Measurements from ENCODE around the gene BMERB1. TPM values are rescaled to one million over a fixed set of nuclear protein-coding genes. Genes with fewer than 3 reads are reported as not detected.
"Not testable (repeated sequence)": the region's sequence is repeated elsewhere in the genome, so short reads cannot be mapped to it uniquely, and the experiment has no call there.

BMERB1 gene
- total and polyA plus RNA-seq, 9 donors: 17.8 to 29.2 (median 26.7) TPM

DNA sequence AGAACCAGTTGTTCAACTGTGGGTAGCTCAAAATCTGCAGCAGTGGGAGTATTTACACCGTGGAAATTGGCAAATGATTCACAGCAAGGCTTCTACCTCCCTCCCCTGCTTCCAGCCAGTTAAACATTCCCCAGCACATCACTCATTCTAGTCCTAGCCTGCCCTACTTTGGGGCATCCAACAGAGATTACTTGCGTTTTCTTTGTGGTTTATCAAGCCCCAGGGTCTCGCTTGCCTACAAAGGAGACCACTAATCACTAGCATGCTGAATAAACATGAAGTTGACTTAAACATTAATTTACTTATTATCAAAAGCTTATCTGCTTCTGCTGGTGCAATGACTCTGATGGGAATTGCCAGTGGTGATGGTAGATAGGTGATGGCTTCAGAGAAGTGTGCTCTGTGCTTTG, 114.1 kb downstream of the BMERB1 start:
- no peak for DNase-seq
- H3K27me3 ChIP-seq (ENCODE audit: control insufficient read depth, insufficient read depth, low read length): no peaks in the 10 kb centered on the region
- H3K27ac ChIP-seq (ENCODE audit: low read length): no peak overlapping the region
- H3K4me1 ChIP-seq (ENCODE audit: control insufficient read depth, insufficient read depth, low read length): peaks cover 7% of the 10 kb centered on the region
- no peaks in the 10 kb centered on the region for H3K36me3 ChIP-seq (ENCODE audit: control insufficient read depth, insufficient read depth, low read length)
- H3K4me3 ChIP-seq (ENCODE audit: low read length): no peak overlapping the region
- no peaks in the 10 kb centered on the region for H3K9me3 ChIP-seq (replicated peaks; ENCODE audit: control insufficient read depth, low read depth, low read length)
- WGBS (ENCODE audit: insufficient coverage): 75% methylated on average over 2 of the region's 3 CpGs

DNA sequence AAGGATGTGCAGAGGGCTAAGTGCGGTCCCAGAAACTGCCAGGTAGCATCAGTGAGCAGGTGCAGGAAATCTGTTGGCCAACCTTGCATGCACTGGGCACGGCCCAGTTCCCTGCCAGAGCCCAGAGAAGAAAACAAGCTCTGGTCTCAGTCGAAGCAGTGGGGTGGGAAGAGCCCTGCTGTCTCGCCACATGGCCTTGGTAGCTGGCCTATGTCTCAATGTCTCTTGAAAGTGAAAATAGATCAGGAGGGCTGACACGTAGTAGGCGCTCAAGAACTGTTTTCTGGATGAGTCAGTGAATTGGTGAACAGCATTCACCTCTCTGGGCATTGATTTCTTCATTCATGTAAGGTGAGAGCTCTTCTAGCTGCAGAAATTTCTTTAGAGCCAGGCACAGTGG, 118.1 kb downstream of the BMERB1 start:
- Histone ChIP-seq H3K27ac (ENCODE audit: low read length) (no peak overlapping the region), H3K9me3 (replicated peaks; ENCODE audit: control insufficient read depth, low read depth, low read length) (no peaks in the 10 kb centered on the region), H3K36me3 (ENCODE audit: control insufficient read depth, insufficient read depth, low read length) (no peaks in the 10 kb centered on the region), H3K4me3 (ENCODE audit: low read length) (no peak overlapping the region), H3K4me1 (ENCODE audit: control insufficient read depth, insufficient read depth, low read length) (peaks cover 7% of the 10 kb centered on the region), H3K27me3 (ENCODE audit: control insufficient read depth, insufficient read depth, low read length) (no peaks in the 10 kb centered on the region)
- WGBS (ENCODE audit: insufficient coverage): 93% methylated on average over 6 of the region's 6 CpGs
- DNase-seq: no peak

DNA sequence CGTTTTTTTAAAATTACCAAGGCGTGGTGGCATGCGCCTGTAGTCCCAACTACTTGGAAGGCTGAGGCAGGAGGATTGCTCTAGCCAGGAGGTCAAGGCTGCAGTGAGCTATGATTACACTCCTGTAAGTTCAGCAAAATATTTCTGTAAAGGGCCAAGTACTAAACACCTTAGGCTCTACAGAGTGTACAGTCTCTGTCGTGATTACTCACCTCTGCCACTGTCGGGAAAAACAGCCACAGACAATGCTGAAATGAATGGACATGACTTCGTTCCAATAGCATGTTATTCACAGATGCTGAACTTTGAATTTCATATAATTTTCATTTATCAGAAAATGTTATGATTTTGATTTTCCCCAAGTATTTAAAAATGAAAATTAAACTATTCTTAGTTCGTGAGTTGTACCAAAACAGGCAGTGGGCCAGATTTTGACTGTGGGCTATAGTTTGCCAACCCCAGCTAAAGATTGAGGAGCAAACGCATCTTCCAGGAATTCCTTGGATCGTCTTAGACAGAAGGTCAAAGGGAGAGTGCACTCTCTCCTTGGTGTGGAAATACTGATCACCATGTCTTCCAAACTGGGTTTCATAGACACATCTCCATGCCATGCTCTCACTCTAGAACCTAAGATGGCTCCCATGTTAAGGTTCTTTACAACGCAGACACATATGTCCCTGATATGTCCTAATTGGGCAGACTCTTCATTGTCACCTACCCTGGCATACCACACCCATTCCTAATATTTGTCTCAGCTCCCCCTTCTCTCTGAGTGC, 119.1 kb downstream of the BMERB1 start:
- Histone ChIP-seq H3K27ac (ENCODE audit: low read length) (no peak overlapping the region), H3K4me3 (ENCODE audit: low read length) (no peak overlapping the region), H3K9me3 (replicated peaks; ENCODE audit: control insufficient read depth, low read depth, low read length) (no peaks in the 10 kb centered on the region), H3K27me3 (ENCODE audit: control insufficient read depth, insufficient read depth, low read length) (no peaks in the 10 kb centered on the region), H3K4me1 (ENCODE audit: control insufficient read depth, insufficient read depth, low read length) (peaks cover 7% of the 10 kb centered on the region), H3K36me3 (ENCODE audit: control insufficient read depth, insufficient read depth, low read length) (no peaks in the 10 kb centered on the region)
- WGBS (ENCODE audit: insufficient coverage): 78% methylated on average over 6 of the region's 10 CpGs
- DNase-seq: no peak

DNA sequence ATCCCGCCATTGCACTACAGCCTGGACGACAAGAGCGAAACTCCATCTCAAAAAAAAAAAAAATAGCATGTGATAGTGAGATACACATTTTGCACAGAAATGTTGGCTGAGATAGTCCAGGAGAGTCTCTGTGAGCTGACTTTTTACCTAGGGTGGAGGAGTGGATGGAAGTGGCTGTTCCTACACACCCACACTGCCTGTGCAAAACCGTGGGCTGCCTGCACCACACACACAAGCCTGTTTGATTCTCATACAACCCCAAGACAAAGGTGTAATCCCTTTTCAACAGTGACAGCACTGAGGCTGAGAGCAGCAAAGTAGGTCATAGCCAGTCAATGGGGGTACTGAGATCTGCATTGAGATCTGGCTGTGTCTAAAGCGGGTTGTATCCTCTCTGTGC, 121.7 kb downstream of the BMERB1 start:
- H3K27ac ChIP-seq (ENCODE audit: low read length): no peak overlapping the region
- DNase-seq: no peak
- H3K4me3 ChIP-seq (ENCODE audit: low read length): no peak overlapping the region
- H3K9me3 ChIP-seq (replicated peaks; ENCODE audit: control insufficient read depth, low read depth, low read length): no peaks in the 10 kb centered on the region
- no CpG with 5 or more reads among the region's 5 CpGs for WGBS (ENCODE audit: insufficient coverage)
- no peaks in the 10 kb centered on the region for H3K36me3 ChIP-seq (ENCODE audit: control insufficient read depth, insufficient read depth, low read length)
- peaks cover 2% of the 10 kb centered on the region for H3K4me1 ChIP-seq (ENCODE audit: control insufficient read depth, insufficient read depth, low read length)
- no peaks in the 10 kb centered on the region for H3K27me3 ChIP-seq (ENCODE audit: control insufficient read depth, insufficient read depth, low read length)

DNA sequence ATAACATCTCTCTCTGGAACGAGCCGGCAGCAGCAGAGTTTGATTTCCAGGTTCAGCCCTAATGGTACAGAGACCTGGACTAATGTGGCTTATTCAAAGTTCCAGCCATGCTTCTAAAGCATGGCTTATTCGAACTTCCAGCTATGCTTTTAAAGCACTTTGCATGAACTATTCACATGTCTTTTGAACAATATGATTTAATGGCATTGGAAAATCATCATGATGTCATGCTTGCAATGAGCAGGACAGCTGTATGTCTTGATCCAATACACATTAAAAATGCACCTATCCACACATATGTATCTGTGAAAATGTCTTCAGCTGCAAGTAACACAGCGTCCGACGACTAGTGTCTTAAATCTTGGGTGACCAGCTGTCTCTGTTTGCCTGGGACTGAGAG, 122.9 kb downstream of the BMERB1 start:
- H3K4me1 ChIP-seq (ENCODE audit: control insufficient read depth, insufficient read depth, low read length): peaks cover 3% of the 10 kb centered on the region
- H3K9me3 ChIP-seq (replicated peaks; ENCODE audit: control insufficient read depth, low read depth, low read length): no peaks in the 10 kb centered on the region
- 35% methylated on average over 2 of the region's 6 CpGs for WGBS (ENCODE audit: insufficient coverage)
- H3K27me3 ChIP-seq (ENCODE audit: control insufficient read depth, insufficient read depth, low read length): no peaks in the 10 kb centered on the region
- no peaks in the 10 kb centered on the region for H3K36me3 ChIP-seq (ENCODE audit: control insufficient read depth, insufficient read depth, low read length)
- no peak for DNase-seq
- H3K4me3 ChIP-seq (ENCODE audit: low read length): no peak overlapping the region
- no peak overlapping the region for H3K27ac ChIP-seq (ENCODE audit: low read length)

DNA sequence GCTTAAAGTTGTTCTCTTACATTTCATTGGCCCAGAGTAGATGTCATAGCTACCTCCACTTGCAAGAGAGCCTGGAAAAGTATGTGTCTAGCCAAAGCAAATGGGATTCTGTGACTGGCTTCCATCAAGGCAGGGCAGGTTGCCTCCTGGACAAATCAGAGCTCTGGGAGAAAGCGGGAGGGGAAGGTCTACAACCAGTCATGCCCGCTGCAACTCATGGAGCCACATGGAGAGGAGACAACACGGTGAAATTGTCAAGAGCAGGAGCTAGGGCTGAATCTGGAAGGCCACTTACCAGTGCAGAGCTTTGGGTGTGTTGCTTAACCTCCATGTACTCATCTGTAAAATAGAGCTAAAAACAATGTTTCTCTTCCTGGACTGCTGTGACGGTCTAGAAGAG, 124.8 kb downstream of the BMERB1 start:
- no peaks in the 10 kb centered on the region for H3K27me3 ChIP-seq (ENCODE audit: control insufficient read depth, insufficient read depth, low read length)
- H3K27ac ChIP-seq (ENCODE audit: low read length): no peak overlapping the region
- no peak overlapping the region for H3K4me3 ChIP-seq (ENCODE audit: low read length)
- H3K9me3 ChIP-seq (replicated peaks; ENCODE audit: control insufficient read depth, low read depth, low read length): no peaks in the 10 kb centered on the region
- 88% methylated on average over 4 of the region's 4 CpGs for WGBS (ENCODE audit: insufficient coverage)
- H3K36me3 ChIP-seq (ENCODE audit: control insufficient read depth, insufficient read depth, low read length): no peaks in the 10 kb centered on the region
- H3K4me1 ChIP-seq (ENCODE audit: control insufficient read depth, insufficient read depth, low read length): peaks cover 14% of the 10 kb centered on the region
- no peak for DNase-seq

DNA sequence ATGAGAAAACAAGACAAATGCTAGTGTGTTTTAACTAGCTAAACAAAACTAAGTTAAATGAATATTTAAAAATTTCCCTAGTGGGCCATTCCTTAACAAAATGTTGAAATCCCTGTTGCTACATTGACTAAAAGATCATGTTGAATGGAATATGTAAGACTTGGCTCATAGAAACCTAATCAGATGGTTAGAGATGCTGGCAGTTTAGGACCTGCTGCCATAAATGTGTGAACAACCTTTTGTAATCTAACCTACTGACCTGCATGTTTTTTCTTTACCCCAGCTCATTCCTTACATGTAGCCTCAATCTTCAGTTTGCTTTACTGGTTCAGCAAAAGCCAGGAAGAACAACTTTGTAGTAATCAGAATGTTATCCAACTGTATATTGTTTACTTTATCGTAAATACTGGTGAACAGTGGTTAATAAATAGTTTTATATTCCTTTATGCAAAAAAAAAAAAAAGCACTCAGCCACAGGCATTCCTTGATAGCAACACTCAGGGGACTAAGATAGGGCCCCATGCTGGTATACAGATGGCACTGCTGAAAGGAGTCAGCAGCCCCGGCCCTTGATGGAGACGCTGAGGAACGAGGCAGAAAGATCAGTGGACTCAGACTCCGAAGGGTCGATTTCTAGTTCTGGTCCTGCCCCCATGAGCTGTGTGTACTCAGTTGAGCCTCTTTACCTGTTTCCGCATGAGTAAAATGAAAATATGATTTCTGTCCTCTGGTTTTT, 130.4 kb downstream of the BMERB1 start:
- H3K4me1 ChIP-seq (ENCODE audit: control insufficient read depth, insufficient read depth, low read length): peaks cover 16% of the 10 kb centered on the region
- peaks cover 4% of the 10 kb centered on the region for H3K36me3 ChIP-seq (ENCODE audit: control insufficient read depth, insufficient read depth, low read length)
- no peak overlapping the region for H3K4me3 ChIP-seq (ENCODE audit: low read length)
- 85% methylated on average over 5 of the region's 7 CpGs for WGBS (ENCODE audit: insufficient coverage)
- peak overlapping the region; percentile 21 for H3K27ac ChIP-seq (ENCODE audit: low read length)
- DNase-seq: no peak
- no peaks in the 10 kb centered on the region for H3K27me3 ChIP-seq (ENCODE audit: control insufficient read depth, insufficient read depth, low read length)
- H3K9me3 ChIP-seq (replicated peaks; ENCODE audit: control insufficient read depth, low read depth, low read length): no peaks in the 10 kb centered on the region

DNA sequence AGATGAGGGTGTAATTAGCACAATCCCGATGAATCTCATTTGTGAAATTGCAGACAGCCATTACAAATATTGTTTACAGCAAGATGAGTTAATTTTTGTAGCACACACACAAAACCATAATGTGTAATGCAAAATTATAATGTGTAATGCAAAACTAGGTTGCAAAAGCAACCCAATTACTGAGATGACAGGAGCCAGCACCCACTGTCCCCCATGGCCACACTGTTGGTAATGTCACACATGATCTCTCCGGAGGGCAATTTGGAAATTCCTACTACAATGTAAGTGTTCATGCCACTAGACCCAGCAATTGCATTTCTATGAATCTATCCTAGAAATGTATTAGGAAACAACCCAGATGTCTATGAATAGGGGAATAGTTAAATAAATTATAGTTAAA, 131.7 kb downstream of the BMERB1 start:
- no peak for DNase-seq
- Histone ChIP-seq H3K4me1 (ENCODE audit: control insufficient read depth, insufficient read depth, low read length) (peaks cover 16% of the 10 kb centered on the region), H3K27me3 (ENCODE audit: control insufficient read depth, insufficient read depth, low read length) (no peaks in the 10 kb centered on the region), H3K27ac (ENCODE audit: low read length) (no peak overlapping the region), H3K9me3 (replicated peaks; ENCODE audit: control insufficient read depth, low read depth, low read length) (no peaks in the 10 kb centered on the region), H3K36me3 (ENCODE audit: control insufficient read depth, insufficient read depth, low read length) (peaks cover 4% of the 10 kb centered on the region), H3K4me3 (ENCODE audit: low read length) (no peak overlapping the region)
- WGBS (ENCODE audit: insufficient coverage): no CpG with 5 or more reads among the region's 2 CpGs

DNA sequence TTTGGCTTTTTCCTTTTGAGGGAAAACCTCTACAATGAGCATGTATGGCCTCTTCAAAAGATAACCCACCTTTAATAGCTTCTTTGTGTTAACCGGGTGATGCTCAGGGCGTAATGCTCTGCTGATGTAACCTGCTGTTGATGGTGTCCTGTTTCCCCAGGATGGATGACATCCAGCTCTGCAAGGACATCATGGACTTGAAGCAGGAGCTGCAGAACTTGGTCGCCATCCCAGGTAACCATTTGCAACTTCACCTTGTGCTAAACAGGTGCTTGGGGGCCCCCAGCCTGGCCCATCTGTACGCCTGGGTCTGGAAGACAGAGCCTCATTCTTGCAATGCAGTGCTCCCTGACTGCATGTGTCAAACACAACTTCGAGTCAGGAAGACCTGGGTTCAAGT, 133.4 kb downstream of the BMERB1 start:
- Histone ChIP-seq H3K4me3 (ENCODE audit: low read length) (no peak overlapping the region), H3K27ac (ENCODE audit: low read length) (no peak overlapping the region), H3K4me1 (ENCODE audit: control insufficient read depth, insufficient read depth, low read length) (peaks cover 11% of the 10 kb centered on the region), H3K9me3 (replicated peaks; ENCODE audit: control insufficient read depth, low read depth, low read length) (no peaks in the 10 kb centered on the region), H3K36me3 (ENCODE audit: control insufficient read depth, insufficient read depth, low read length) (peaks cover 4% of the 10 kb centered on the region), H3K27me3 (ENCODE audit: control insufficient read depth, insufficient read depth, low read length) (no peaks in the 10 kb centered on the region)
- DNase-seq: no peak
- whole genome bisulfite sequencing (ENCODE audit: insufficient coverage): 91% methylated on average over 5 of the region's 5 CpGs

DNA sequence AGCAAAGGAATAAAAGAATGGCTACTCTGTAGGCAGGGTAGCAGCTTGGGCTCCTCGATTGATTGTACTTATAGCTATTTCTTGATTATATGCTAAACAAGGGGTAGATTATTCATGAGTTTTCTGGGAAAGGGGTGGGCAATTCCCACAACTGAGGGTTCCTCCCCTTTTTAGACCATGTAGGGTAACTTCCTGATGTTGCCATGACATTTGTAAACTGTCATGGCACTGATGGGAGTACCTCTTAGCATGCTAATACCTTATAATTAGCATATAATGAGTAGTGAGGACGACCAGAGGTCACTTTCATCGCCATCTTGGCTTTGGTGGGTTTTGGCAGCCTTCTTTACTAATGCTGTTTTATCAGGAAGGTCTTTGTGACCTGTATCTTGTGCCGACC, 136.3 kb downstream of the BMERB1 start:
- not testable (repeated sequence) for H3K4me3 ChIP-seq (ENCODE audit: low read length); H3K4me1 ChIP-seq (ENCODE audit: control insufficient read depth, insufficient read depth, low read length); H3K27me3 ChIP-seq (ENCODE audit: control insufficient read depth, insufficient read depth, low read length); H3K27ac ChIP-seq (ENCODE audit: low read length); H3K9me3 ChIP-seq (replicated peaks; ENCODE audit: control insufficient read depth, low read depth, low read length); H3K36me3 ChIP-seq (ENCODE audit: control insufficient read depth, insufficient read depth, low read length); DNase-seq
- no CpG with 5 or more reads among the region's 4 CpGs for WGBS (ENCODE audit: insufficient coverage)

Measured in muscle of leg (tissue), 11 donors.